Astrocyte (in vitro differentiated cells and primary cell): ENCODE data around the gene PBX1.

Experiments used
- CTCF ChIP-seq: IDR thresholded peaks from 2 replicates; pipeline ENCODE4 v1.5.1; 2011; ENCODE audit warnings: low read depth, mild to moderate bottlenecking, inconsistent platforms, low read length, moderate library complexity; ENCODE audit not compliant: insufficient read depth
- EZH2 ChIP-seq: IDR thresholded peaks from 2 replicates; pipeline ENCODE4 v1.6.1; 2012; ENCODE audit warnings: mild to moderate bottlenecking, low read length, inconsistent platforms; ENCODE audit not compliant: insufficient read depth

GRCh38 chr1:164886101-164886500 lies 327.1 kb downstream of the PBX1 start:
- TF ChIP-seq CTCF, result no peak
- TF ChIP-seq EZH2, result no peak
